ENCODE measurements around the gene CCNL2.
A peak's percentile ranks its signal among the peaks of the same experiment; 100 is the strongest.

Gene CCNL2

GRCh38 chr1:1348420-1349255 is 50.5 kb downstream of the CCNL2 start:
- no peak for TF ChIP-seq ZNF274 (IDR thresholded peaks at IDR 0.05; ENCODE audit: low read depth, low read length)
- TF ChIP-seq YY1 (IDR thresholded peaks at IDR 0.05; ENCODE audit: insufficient read depth, insufficient read length): no peak
- no peak for TF ChIP-seq SUZ12 (IDR thresholded peaks at IDR 0.05; ENCODE audit: extremely low read depth, insufficient read depth, insufficient read length)
- Histone ChIP-seq H3K4me3 (ENCODE audit: insufficient read length, low read depth) (peak overlapping the region; percentile 66), H3K4me1 (ENCODE audit: insufficient read depth, insufficient read length) (peaks cover 15% of the 10 kb centered on the region), H3K36me3 (ENCODE audit: insufficient read depth, insufficient read length, low read length) (peaks cover 16% of the 10 kb centered on the region), H3K27me3 (ENCODE audit: insufficient read depth, insufficient read length) (no peaks in the 10 kb centered on the region), H3K9me3 (ENCODE audit: insufficient read depth, low read length) (no peaks in the 10 kb centered on the region), H3K9ac (ENCODE audit: insufficient read length, low read depth) (peak overlapping the region; percentile 87)
- DNase-seq (ENCODE audit: low read depth, low spot score): no peak

GRCh38 chr1:1347663-1348419 is 51.3 kb downstream of the CCNL2 start:
- no peak for TF ChIP-seq SUZ12 (IDR thresholded peaks at IDR 0.05; ENCODE audit: extremely low read depth, insufficient read depth, insufficient read length)
- TF ChIP-seq YY1 (IDR thresholded peaks at IDR 0.05; ENCODE audit: insufficient read depth, insufficient read length): no peak
- no peak for TF ChIP-seq ZNF274 (IDR thresholded peaks at IDR 0.05; ENCODE audit: low read depth, low read length)
- DNase-seq (ENCODE audit: low read depth, low spot score): no peak
- H3K27me3 ChIP-seq (ENCODE audit: insufficient read depth, insufficient read length): no peaks in the 10 kb centered on the region
- peaks cover 8% of the 10 kb centered on the region for H3K36me3 ChIP-seq (ENCODE audit: insufficient read depth, insufficient read length, low read length)
- H3K9ac ChIP-seq (ENCODE audit: insufficient read length, low read depth): peak overlapping the region; percentile 87
- peak overlapping the region; percentile 66 for H3K4me3 ChIP-seq (ENCODE audit: insufficient read length, low read depth)
- peaks cover 15% of the 10 kb centered on the region for H3K4me1 ChIP-seq (ENCODE audit: insufficient read depth, insufficient read length)
- no peaks in the 10 kb centered on the region for H3K9me3 ChIP-seq (ENCODE audit: insufficient read depth, low read length)

GRCh38 chr1:1347026-1347595 is 52.0 kb downstream of the CCNL2 start:
- H3K4me1 ChIP-seq (ENCODE audit: insufficient read depth, insufficient read length): peaks cover 13% of the 10 kb centered on the region

GRCh38 chr1:1346501-1346890 is 52.6 kb downstream of the CCNL2 start:
- H3K4me1 ChIP-seq (ENCODE audit: insufficient read depth, insufficient read length): peaks cover 8% of the 10 kb centered on the region

More at GRCh38 chr1:1347026-1347595, 52.0 kb downstream of the CCNL2 start:
- H3K9me3 ChIP-seq (ENCODE audit: insufficient read depth, low read length): no peaks in the 10 kb centered on the region
- DNase-seq (ENCODE audit: low read depth, low spot score): no peak
- no peak for TF ChIP-seq YY1 (IDR thresholded peaks at IDR 0.05; ENCODE audit: insufficient read depth, insufficient read length)
- TF ChIP-seq ZNF274 (IDR thresholded peaks at IDR 0.05; ENCODE audit: low read depth, low read length): no peak
- TF ChIP-seq SUZ12 (IDR thresholded peaks at IDR 0.05; ENCODE audit: extremely low read depth, insufficient read depth, insufficient read length): no peak
- peak overlapping the region; percentile 66 for H3K4me3 ChIP-seq (ENCODE audit: insufficient read length, low read depth)
- peak overlapping the region; percentile 87 for H3K9ac ChIP-seq (ENCODE audit: insufficient read length, low read depth)
- no peaks in the 10 kb centered on the region for H3K27me3 ChIP-seq (ENCODE audit: insufficient read depth, insufficient read length)
- peaks cover 2% of the 10 kb centered on the region for H3K36me3 ChIP-seq (ENCODE audit: insufficient read depth, insufficient read length, low read length)

GRCh38 chr1:1345860-1346500 is 53.2 kb downstream of the CCNL2 start:
- Histone ChIP-seq H3K27me3 (ENCODE audit: insufficient read depth, insufficient read length) (no peaks in the 10 kb centered on the region), H3K4me3 (ENCODE audit: insufficient read length, low read depth) (no peak overlapping the region), H3K9ac (ENCODE audit: insufficient read length, low read depth) (peak overlapping the region; percentile 42), H3K4me1 (ENCODE audit: insufficient read depth, insufficient read length) (peaks cover 8% of the 10 kb centered on the region), H3K36me3 (ENCODE audit: insufficient read depth, insufficient read length, low read length) (peaks cover 13% of the 10 kb centered on the region), H3K9me3 (ENCODE audit: insufficient read depth, low read length) (no peaks in the 10 kb centered on the region)
- no peak for TF ChIP-seq ZNF274 (IDR thresholded peaks at IDR 0.05; ENCODE audit: low read depth, low read length)
- TF ChIP-seq SUZ12 (IDR thresholded peaks at IDR 0.05; ENCODE audit: extremely low read depth, insufficient read depth, insufficient read length): no peak
- no peak for TF ChIP-seq YY1 (IDR thresholded peaks at IDR 0.05; ENCODE audit: insufficient read depth, insufficient read length)
- DNase-seq (ENCODE audit: low read depth, low spot score): no peak

More at GRCh38 chr1:1346501-1346890, 52.6 kb downstream of the CCNL2 start:
- H3K36me3 ChIP-seq (ENCODE audit: insufficient read depth, insufficient read length, low read length): peaks cover 8% of the 10 kb centered on the region
- no peak for TF ChIP-seq SUZ12 (IDR thresholded peaks at IDR 0.05; ENCODE audit: extremely low read depth, insufficient read depth, insufficient read length)
- no peak for TF ChIP-seq YY1 (IDR thresholded peaks at IDR 0.05; ENCODE audit: insufficient read depth, insufficient read length)
- no peak for TF ChIP-seq ZNF274 (IDR thresholded peaks at IDR 0.05; ENCODE audit: low read depth, low read length)
- H3K4me3 ChIP-seq (ENCODE audit: insufficient read length, low read depth): no peak overlapping the region
- DNase-seq (ENCODE audit: low read depth, low spot score): no peak
- H3K27me3 ChIP-seq (ENCODE audit: insufficient read depth, insufficient read length): no peaks in the 10 kb centered on the region
- no peaks in the 10 kb centered on the region for H3K9me3 ChIP-seq (ENCODE audit: insufficient read depth, low read length)
- H3K9ac ChIP-seq (ENCODE audit: insufficient read length, low read depth): peak overlapping the region; percentile 23

GRCh38 chr1:1345384-1345783 is 53.8 kb downstream of the CCNL2 start:
- DNase-seq (ENCODE audit: low read depth, low spot score): no peak
- TF ChIP-seq SUZ12 (IDR thresholded peaks at IDR 0.05; ENCODE audit: extremely low read depth, insufficient read depth, insufficient read length) (no peak), YY1 (IDR thresholded peaks at IDR 0.05; ENCODE audit: insufficient read depth, insufficient read length) (no peak), ZNF274 (IDR thresholded peaks at IDR 0.05; ENCODE audit: low read depth, low read length) (no peak)
- Histone ChIP-seq H3K9ac (ENCODE audit: insufficient read length, low read depth) (peak overlapping the region; percentile 42), H3K4me3 (ENCODE audit: insufficient read length, low read depth) (no peak overlapping the region), H3K4me1 (ENCODE audit: insufficient read depth, insufficient read length) (peaks cover 8% of the 10 kb centered on the region), H3K9me3 (ENCODE audit: insufficient read depth, low read length) (no peaks in the 10 kb centered on the region), H3K27me3 (ENCODE audit: insufficient read depth, insufficient read length) (no peaks in the 10 kb centered on the region), H3K36me3 (ENCODE audit: insufficient read depth, insufficient read length, low read length) (peaks cover 19% of the 10 kb centered on the region)
